Lung (tissue), 12 donors: ENCODE measurements around the gene KLF6. TPM values are rescaled to one million over a fixed set of nuclear protein-coding genes. Genes with fewer than 3 reads are reported as not detected.

Experiments used
- ATAC-seq: fragments of 200-7000 bp; cut with Tn5 transposase; one replicate; pipeline ENCODE4 v1.9.1; 2020; ENCODE audit warnings: moderate number of reproducible peaks; ENCODE audit not compliant: insufficient read depth, low FRiP score
- DNase-seq, 3 donors: peaks; one replicate each; pipeline ENCODE4 v3.0.0-alpha.2; 2013 to 2017
- H3K27ac ChIP-seq, 2 donors: one replicate each; pipeline ENCODE4 v1.5.1; 2013; ENCODE audit warnings: mild to moderate bottlenecking in 2 of 2, moderate library complexity in 2 of 2, control low read depth in 1 of 2, inconsistent platforms in 1 of 2, low read depth in 1 of 2, low read length in 1 of 2
- H3K27me3 ChIP-seq, 3 donors: one replicate each; pipeline ENCODE4 v1.5.1; 2013; ENCODE audit warnings: low read length in 2 of 3; ENCODE audit not compliant: control insufficient read depth in 3 of 3, insufficient read depth in 3 of 3
- H3K36me3 ChIP-seq, 4 donors: one replicate each; pipeline ENCODE4 v1.5.1; 2013; ENCODE audit warnings: low read length in 4 of 4, mild to moderate bottlenecking in 1 of 4, moderate library complexity in 1 of 4; ENCODE audit not compliant: control insufficient read depth in 4 of 4, insufficient read depth in 4 of 4
- H3K4me1 ChIP-seq, 5 donors: one replicate each; pipeline ENCODE4 v1.5.1; 2013; ENCODE audit warnings: low read length in 5 of 5, mild to moderate bottlenecking in 2 of 5, moderate library complexity in 1 of 5; ENCODE audit not compliant: control insufficient read depth in 5 of 5, insufficient read depth in 5 of 5
- H3K4me3 ChIP-seq: one replicate; pipeline ENCODE4 v1.5.1; 2013; ENCODE audit warnings: mild to moderate bottlenecking, control low read depth, moderate library complexity
- H3K9ac ChIP-seq, 2 donors: one replicate each; pipeline ENCODE4 v1.5.1; 2013; ENCODE audit warnings: low read length in 2 of 2, control low read depth in 1 of 2; ENCODE audit not compliant: insufficient read depth in 1 of 2
- H3K9me3 ChIP-seq, 4 donors: one replicate each; pipeline ENCODE4 v1.5.1; 2013; ENCODE audit warnings: low read length in 3 of 4, mild to moderate bottlenecking in 1 of 4, moderate library complexity in 1 of 4; ENCODE audit not compliant: control insufficient read depth in 4 of 4, insufficient read depth in 3 of 4
- WGBS, 2 donors: extraction: QIAGEN DNeasy Blood & Tissue Kit; methylation state at CpG; one replicate each; pipeline ENCODE4 v1.1.7; 2013; 5-methylcytosine and 5-hydroxymethylcytosine counted together
- polyA plus RNA-seq, 2 donors: library from polyadenylated mRNA; stranded (reverse); fragments of 200-250 nt; gene quantifications; one replicate each; pipeline ENCODE4 v1.2.1, GENCODE V29; 2013
- total RNA-seq, 2 donors: library from RNA; depleted of rRNA in 1 of 2; stranded (reverse); fragments of >200 nt in 1 of 2; gene quantifications; one replicate each; pipeline ENCODE4 v1.2.1, GENCODE V29; 2014 to 2021
- TF ChIP-seq, protein P1 (sequence below): IDR thresholded peaks from 2 replicates; pipeline ENCODE4 v1.5.1; 2012; ENCODE audit warnings: mild to moderate bottlenecking; ENCODE audit errors: control extremely low read depth, extremely low read depth
- donor health status: control.
- donor health status: control.
- donor health status: Bipolar disorder and iron deficiency.
- donor health status: healthy.
- donor health status: DM: yes; HTN: yes; CAD: no.

The KLF6 gene
- total and polyA plus RNA-seq, 4 donors = 45.6 to 264 (median 160) TPM

- DNase-seq = no peak
- TF ChIP-seq, protein P1, sequence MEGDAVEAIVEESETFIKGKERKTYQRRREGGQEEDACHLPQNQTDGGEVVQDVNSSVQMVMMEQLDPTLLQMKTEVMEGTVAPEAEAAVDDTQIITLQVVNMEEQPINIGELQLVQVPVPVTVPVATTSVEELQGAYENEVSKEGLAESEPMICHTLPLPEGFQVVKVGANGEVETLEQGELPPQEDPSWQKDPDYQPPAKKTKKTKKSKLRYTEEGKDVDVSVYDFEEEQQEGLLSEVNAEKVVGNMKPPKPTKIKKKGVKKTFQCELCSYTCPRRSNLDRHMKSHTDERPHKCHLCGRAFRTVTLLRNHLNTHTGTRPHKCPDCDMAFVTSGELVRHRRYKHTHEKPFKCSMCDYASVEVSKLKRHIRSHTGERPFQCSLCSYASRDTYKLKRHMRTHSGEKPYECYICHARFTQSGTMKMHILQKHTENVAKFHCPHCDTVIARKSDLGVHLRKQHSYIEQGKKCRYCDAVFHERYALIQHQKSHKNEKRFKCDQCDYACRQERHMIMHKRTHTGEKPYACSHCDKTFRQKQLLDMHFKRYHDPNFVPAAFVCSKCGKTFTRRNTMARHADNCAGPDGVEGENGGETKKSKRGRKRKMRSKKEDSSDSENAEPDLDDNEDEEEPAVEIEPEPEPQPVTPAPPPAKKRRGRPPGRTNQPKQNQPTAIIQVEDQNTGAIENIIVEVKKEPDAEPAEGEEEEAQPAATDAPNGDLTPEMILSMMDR = no peak
- H3K4me1 ChIP-seq = peaks cover 11 to 24% (median 20%) of the 10 kb centered on the region in 5 donors
- no peaks in the 10 kb centered on the region for H3K9me3 ChIP-seq
- H3K36me3 ChIP-seq = no peaks in the 10 kb centered on the region
- H3K9ac ChIP-seq = peak overlapping the region in 1 of 2 donors; percentile 34
- no peak overlapping the region for H3K4me3 ChIP-seq
- ATAC-seq = no peak
- 48 to 56% methylated on average over 10 of the region's 10 CpGs for WGBS, 2 donors
- no peaks in the 10 kb centered on the region for H3K27me3 ChIP-seq
- H3K27ac ChIP-seq = peak overlapping the region; percentile 93 to 96
Observed at GRCh38 chr10:3805791-3806461, 20.9 kb upstream of the KLF6 start.

DNA sequence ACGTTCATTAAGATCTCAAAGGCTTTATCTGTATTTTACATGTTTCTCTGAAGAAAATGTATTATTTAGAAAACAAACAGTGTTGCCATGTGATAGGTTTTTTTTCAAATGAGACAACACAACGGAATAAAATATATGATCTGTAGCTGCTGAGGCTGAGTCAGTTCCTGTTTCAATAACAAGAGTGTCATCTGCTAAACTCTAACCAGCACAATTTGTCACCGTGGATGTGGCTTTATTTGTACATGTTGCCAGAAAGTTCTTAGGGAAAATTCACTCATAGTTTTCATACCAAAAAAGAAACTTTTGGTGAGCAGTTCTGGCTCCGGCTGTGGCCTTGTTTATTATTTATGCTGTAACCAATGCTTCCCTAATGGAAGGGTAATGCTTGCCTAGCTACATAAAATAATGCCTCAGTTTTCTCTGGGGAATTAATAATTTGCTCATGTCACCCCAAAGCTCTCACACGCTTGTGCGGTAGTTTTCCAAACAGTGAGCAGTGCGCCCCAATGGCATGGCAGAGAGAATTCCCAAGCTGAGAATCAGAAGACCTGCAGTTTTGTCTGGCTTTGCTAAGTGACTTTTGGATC is 20.3 kb upstream of the KLF6 start:
- Histone ChIP-seq H3K9me3 (no peaks in the 10 kb centered on the region), H3K36me3 (no peaks in the 10 kb centered on the region), H3K4me1 (peaks cover 11 to 25% (median 20%) of the 10 kb centered on the region in 5 donors), H3K4me3 (no peak overlapping the region), H3K9ac (peak overlapping the region in 1 of 2 donors; percentile 34), H3K27ac (peak overlapping the region; percentile 93 to 96), H3K27me3 (no peaks in the 10 kb centered on the region)
- no peak for ATAC-seq
- 49 to 50% methylated on average over 7 of the region's 7 CpGs for WGBS, 2 donors
- DNase-seq = peak in 2 of 3 donors; percentile 54 to 63
- TF ChIP-seq, protein P1 = no peak

DNA sequence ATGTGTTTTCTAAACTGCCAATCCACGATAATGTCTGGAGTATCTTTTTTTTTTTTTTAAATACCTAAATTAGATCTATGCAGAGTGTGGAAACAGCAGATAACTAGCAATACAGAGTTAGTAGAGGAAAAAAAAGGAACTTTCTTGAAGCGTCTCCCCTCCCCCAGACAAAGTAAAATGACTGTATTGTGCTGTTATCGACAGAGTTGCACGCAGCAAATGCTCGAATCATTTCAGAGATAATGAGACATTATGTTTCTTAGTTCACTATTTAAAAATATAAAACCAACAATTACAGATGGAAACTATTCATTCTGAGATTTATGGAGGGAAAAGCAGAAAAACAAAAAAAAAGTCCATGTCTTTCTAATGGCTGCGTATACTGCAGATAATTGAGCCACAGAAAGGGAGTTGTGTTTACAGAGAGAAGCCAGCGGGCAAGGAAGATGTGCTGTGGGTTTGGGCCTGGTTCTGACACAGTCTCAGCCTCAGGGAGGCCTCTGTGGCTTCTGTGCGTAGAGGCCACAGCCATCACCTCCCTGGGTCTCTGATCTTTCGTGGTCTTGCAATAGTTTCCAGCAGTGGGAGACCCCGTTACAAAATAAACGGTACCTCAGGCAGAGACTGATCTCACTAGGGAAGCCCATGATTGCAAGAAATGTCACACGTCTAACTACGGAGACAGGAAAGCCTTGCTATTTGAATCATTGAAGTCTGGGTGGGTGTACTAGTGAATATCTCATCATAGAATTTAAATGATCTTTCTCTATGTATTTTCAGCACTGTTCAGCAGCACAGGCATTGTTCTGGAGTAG is 19.1 kb upstream of the KLF6 start:
- peak overlapping the region; percentile 80 to 87 for H3K27ac ChIP-seq
- peaks cover 7 to 23% (median 18%) of the 10 kb centered on the region in 5 donors for H3K4me1 ChIP-seq
- DNase-seq = peak in 1 of 3 donors; percentile 35
- no peak overlapping the region for H3K4me3 ChIP-seq
- no peaks in the 10 kb centered on the region for H3K27me3 ChIP-seq
- TF ChIP-seq, protein P1 = no peak
- H3K9ac ChIP-seq = no peak overlapping the region
- H3K36me3 ChIP-seq = no peaks in the 10 kb centered on the region
- 36 to 62% methylated on average over 13 of the region's 13 CpGs for WGBS, 2 donors
- ATAC-seq = no peak
- no peaks in the 10 kb centered on the region for H3K9me3 ChIP-seq
